Measurements from ENCODE around the gene FAM163A. TPM values are rescaled to one million over a fixed set of nuclear protein-coding genes. Genes with fewer than 3 reads are reported as not detected.

The FAM163A gene
- total RNA-seq, 1 experiment from 2014 or later = not detected

GRCh38 chr1:179709841-179710329 is 33.2 kb upstream of the FAM163A start:
- Mint-ChIP-seq H3K4me1 (ENCODE audit: low read depth, unreplicated experiment) (no peaks in the 10 kb centered on the region), H3K9me3 (ENCODE audit: unreplicated experiment) (peaks cover 19% of the 10 kb centered on the region), H3K36me3 (ENCODE audit: insufficient read depth, unreplicated experiment) (no peaks in the 10 kb centered on the region), H3K4me3 (ENCODE audit: unreplicated experiment) (no peak overlapping the region), H3K27ac (ENCODE audit: unreplicated experiment) (no peak overlapping the region), H3K27me3 (ENCODE audit: insufficient read depth, unreplicated experiment) (peaks cover 17% of the 10 kb centered on the region)
- Histone ChIP-seq H3K4me1 (no peaks in the 10 kb centered on the region), H3K4me3 (ENCODE audit: low read depth, low read length) (no peak overlapping the region), H3K9me3 (peaks cover 5% of the 10 kb centered on the region; the same call in 1 of the 2 replicates), H3K36me3 (ENCODE audit: control insufficient read depth, insufficient read depth, low read length) (no peaks in the 10 kb centered on the region), H3K27me3 (replicated peaks; ENCODE audit: control insufficient read depth, insufficient read depth, low read length) (no peaks in the 10 kb centered on the region)
- CTCF ChIA-PET = interaction anchor here (0.9 to 3.3 kb wide), 2 partner anchors 103 to 104 kb away, joined by 3 to 23 read pairs; no protein-coding TSS in a partner anchor
- BruUV-seq (replicated peaks) = no TSS peak
- DNase-seq = no peak
- no peak for TF ChIP-seq CTCF (IDR thresholded peaks at IDR 0.05; ENCODE audit: insufficient read depth in 1 of 2, low read depth in 1 of 2, low read length in 1 of 2, severe bottlenecking in 1 of 2, unreplicated experiment in 1 of 2)
- intact Hi-C loops (cut with micrococcal nuclease; ENCODE audit: unreplicated experiment) = no loop called here
- POLR2A ChIA-PET = no interaction called here

- peaks cover 61% of the 10 kb centered on the region for H3K9me3 Mint-ChIP-seq (ENCODE audit: unreplicated experiment)
- Histone ChIP-seq H3K36me3 (ENCODE audit: control insufficient read depth, insufficient read depth, low read length) (no peaks in the 10 kb centered on the region), H3K27me3 (replicated peaks; ENCODE audit: control insufficient read depth, insufficient read depth, low read length) (no peaks in the 10 kb centered on the region), H3K4me1 (no peaks in the 10 kb centered on the region), H3K4me3 (ENCODE audit: low read depth, low read length) (no peak overlapping the region), H3K9me3 (peaks cover 8% of the 10 kb centered on the region; the same call in 1 of the 2 replicates)
- ChIA-PET CTCF (no interaction called here), POLR2A (no interaction called here)
- DNase-seq = no peak
- no peaks in the 10 kb centered on the region for H3K4me1 Mint-ChIP-seq (ENCODE audit: low read depth, unreplicated experiment)
- no TSS peak for BruUV-seq (replicated peaks)
- H3K27me3 Mint-ChIP-seq (ENCODE audit: insufficient read depth, unreplicated experiment) = peaks cover 7% of the 10 kb centered on the region
- TF ChIP-seq CTCF (IDR thresholded peaks at IDR 0.05; ENCODE audit: insufficient read depth in 1 of 2, low read depth in 1 of 2, low read length in 1 of 2, severe bottlenecking in 1 of 2, unreplicated experiment in 1 of 2) = no peak
- H3K4me3 Mint-ChIP-seq (ENCODE audit: unreplicated experiment) = no peak overlapping the region
- H3K36me3 Mint-ChIP-seq (ENCODE audit: insufficient read depth, unreplicated experiment) = no peaks in the 10 kb centered on the region
- no peak overlapping the region for H3K27ac Mint-ChIP-seq (ENCODE audit: unreplicated experiment)
- intact Hi-C loops (cut with micrococcal nuclease; ENCODE audit: unreplicated experiment) = no loop called here
Observed at GRCh38 chr1:179714159-179714558, 28.9 kb upstream of the FAM163A start.

DNA sequence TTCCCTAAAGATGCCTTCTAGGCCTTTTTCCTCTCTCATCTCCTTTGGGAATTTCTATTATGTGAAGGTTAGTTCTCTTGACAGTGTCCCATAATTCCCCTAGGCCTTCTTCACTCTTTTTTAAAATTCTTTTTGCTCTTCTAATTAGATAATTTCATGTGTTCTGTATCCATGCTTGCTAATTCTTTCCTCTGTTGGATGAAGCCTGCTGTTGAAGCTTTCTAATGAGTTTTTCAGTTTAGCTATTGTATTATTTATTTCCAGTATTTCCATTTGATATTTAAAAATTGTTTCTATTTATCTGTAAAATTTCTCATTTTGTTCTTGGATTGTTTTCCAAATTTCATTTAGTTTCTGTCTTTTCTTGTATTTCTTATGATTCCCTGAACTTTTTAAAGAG is 28.5 kb upstream of the FAM163A start:
- intact Hi-C loops (cut with micrococcal nuclease; ENCODE audit: unreplicated experiment) = no loop called here
- Histone ChIP-seq H3K27me3 (replicated peaks; ENCODE audit: control insufficient read depth, insufficient read depth, low read length) (no peaks in the 10 kb centered on the region), H3K4me3 (ENCODE audit: low read depth, low read length) (no peak overlapping the region), H3K36me3 (ENCODE audit: control insufficient read depth, insufficient read depth, low read length) (no peaks in the 10 kb centered on the region), H3K4me1 (no peaks in the 10 kb centered on the region), H3K9me3 (peaks cover 8% of the 10 kb centered on the region; the same call in 1 of the 2 replicates)
- TF ChIP-seq CTCF (IDR thresholded peaks at IDR 0.05; ENCODE audit: insufficient read depth in 1 of 2, low read depth in 1 of 2, low read length in 1 of 2, severe bottlenecking in 1 of 2, unreplicated experiment in 1 of 2) = no peak
- no peak for DNase-seq
- H3K27ac Mint-ChIP-seq (ENCODE audit: unreplicated experiment) = no peak overlapping the region
- H3K27me3 Mint-ChIP-seq (ENCODE audit: insufficient read depth, unreplicated experiment) = peaks cover 7% of the 10 kb centered on the region
- H3K9me3 Mint-ChIP-seq (ENCODE audit: unreplicated experiment) = peaks cover 62% of the 10 kb centered on the region
- H3K4me3 Mint-ChIP-seq (ENCODE audit: unreplicated experiment) = no peak overlapping the region
- POLR2A ChIA-PET = no interaction called here
- CTCF ChIA-PET = no interaction called here
- BruUV-seq (replicated peaks) = no TSS peak
- H3K4me1 Mint-ChIP-seq (ENCODE audit: low read depth, unreplicated experiment) = no peaks in the 10 kb centered on the region
- no peaks in the 10 kb centered on the region for H3K36me3 Mint-ChIP-seq (ENCODE audit: insufficient read depth, unreplicated experiment)
